Uterus (tissue), 2 donors: Measurements from ENCODE around the gene KATNAL1.

Source experiments
- CTCF ChIP-seq, 4 experiments: fragments of 200-600 bp in 2 of 4; fragments of 450-650 bp in 2 of 4; sonication (generic) in 2 of 4; IDR thresholded peaks; one replicate each; pipeline ENCODE4 v1.5.1; 2016 to 2019; ENCODE audit warnings: antibody characterized with exemption in 4 of 4, mild to moderate bottlenecking in 2 of 4, moderate library complexity in 1 of 4
- POLR2A ChIP-seq, 2 donors: fragments of 450-650 bp; IDR thresholded peaks; one replicate each; pipeline ENCODE4 v1.6.1; 2016; ENCODE audit warnings: antibody characterized with exemption in 2 of 2, mild to moderate bottlenecking in 1 of 2, moderate library complexity in 1 of 2

- TF ChIP-seq POLR2A (IDR thresholded peaks at IDR 0.05) (no peak), CTCF (IDR thresholded peaks at IDR 0.05) (no peak)
Measured at GRCh38 chr13:30234619-30235162, 72.7 kb downstream of the KATNAL1 start.
